Activated CD8-positive, alpha-beta memory T cell treated with anti-CD3 and anti-CD28 coated beads, Interleukin-2, amount 50 U/mL, for 1 hour (primary cell): ENCODE results near the gene ZRANB3.

ENCODE experiments used
- DNase-seq: peaks from one replicate; pipeline ENCODE4 v3.0.0-alpha.2; 2020; ENCODE audit errors: extremely low read depth

The ZRANB3 gene

DNA sequence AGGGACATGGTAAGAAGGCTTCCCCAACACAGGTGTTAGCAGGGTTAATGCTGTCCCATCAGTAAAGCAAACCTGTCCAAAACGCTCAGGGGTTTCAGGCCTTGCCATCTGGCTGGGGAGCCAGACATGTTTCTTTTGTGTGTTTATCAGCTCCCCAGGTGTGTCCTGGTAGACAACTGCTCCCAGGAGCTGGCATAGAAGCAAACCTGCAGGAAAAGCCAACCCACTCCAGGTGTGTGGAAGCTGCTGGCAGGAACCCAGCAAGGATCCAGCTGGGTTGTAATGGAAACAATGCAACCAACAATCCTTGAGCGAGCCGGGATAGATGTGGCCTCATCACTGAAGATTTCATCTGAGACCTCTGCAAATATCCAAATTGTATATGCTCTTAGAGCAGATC is 355.8 kb downstream of the ZRANB3 start:
- no peak for DNase-seq

DNA sequence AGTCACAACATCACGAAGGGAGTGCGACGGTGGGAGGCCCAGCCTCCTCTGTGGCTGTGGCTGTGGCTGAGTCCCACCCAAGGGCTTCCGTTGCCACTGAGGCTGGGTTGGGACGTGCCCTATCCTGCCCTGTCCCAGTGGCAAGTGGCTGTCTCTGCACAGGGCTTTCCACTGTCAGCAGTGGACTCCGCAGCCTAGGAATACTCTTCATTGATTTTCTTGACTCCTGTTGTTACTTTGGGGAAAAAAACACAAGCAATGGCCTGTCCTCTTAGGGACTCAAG is 356.3 kb downstream of the ZRANB3 start:
- no peak for DNase-seq

DNA sequence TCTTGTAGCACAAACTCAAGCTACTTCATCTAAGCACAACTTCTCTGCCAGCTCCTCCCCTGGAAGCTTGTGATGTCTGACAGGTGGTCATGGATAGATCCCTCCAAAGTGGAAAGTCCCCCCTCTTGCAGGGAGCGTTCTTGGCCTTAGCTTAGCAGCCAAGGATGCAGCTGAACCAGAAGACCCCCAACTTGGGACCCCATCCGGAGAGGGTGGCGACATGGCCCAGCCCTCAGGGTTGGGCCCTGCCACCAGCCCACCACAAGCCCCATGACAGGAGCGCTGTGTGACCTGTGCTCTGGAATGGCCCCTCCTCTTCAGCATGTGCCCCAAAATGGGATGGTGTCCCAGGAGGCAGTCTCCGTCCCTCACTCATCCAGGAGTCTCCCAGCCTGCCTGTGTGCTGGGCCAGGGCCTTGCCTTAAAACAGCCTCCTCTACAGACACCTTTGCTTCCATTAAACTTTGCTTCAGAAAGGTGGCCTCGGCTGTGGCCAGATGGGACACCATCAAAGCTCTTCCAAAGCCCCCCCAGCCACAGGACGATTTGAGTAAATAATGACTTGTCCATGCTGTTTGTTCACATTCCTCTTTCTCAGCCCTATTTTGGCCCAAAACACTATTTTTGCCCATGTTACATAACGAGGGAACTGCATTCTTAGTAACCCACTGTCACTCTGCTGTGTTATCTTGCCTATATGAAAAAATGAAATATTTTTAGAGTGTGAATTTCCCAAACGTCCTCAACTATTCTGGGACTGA is 356.8 kb downstream of the ZRANB3 start:
- no peak for DNase-seq

DNA sequence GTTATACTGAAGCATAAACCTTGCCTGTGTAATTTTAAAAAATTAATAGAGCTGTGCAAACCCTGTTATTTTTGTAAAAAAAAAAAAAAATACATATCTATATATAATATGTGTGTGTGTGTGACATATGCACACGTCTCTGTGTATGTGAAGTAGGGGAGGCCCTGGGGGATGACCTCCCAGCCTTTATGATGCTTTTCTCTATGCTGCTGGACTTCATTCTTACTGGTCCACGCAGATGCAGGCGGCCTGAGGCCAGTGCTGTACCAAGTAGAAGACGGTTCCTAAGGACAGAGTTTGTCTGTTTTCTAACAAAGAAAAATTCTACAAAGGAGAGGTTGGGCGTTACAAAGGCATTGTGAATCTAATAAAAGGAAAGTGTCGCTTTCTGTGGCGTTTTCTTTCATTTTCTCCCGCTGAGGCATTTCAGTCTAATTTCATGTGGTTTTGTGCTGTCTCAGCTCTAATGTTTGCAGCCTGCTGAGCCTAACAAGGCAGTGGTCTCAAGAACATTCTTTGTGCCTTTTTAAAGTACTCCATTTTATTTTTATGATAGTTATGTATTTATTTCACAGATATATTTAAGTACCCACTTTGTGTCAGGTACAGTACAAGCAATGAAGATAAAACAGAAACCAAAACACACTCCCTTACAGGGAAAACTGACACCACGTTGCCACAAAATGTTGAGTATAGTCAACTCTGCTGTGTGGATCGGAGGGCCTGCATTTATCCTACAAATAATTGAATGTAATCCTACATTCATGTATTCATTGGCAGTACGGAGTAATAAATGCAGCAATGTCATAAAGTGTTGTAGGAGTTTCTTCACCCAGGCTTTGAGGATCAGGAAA is 360.9 kb downstream of the ZRANB3 start:
- no peak for DNase-seq

DNA sequence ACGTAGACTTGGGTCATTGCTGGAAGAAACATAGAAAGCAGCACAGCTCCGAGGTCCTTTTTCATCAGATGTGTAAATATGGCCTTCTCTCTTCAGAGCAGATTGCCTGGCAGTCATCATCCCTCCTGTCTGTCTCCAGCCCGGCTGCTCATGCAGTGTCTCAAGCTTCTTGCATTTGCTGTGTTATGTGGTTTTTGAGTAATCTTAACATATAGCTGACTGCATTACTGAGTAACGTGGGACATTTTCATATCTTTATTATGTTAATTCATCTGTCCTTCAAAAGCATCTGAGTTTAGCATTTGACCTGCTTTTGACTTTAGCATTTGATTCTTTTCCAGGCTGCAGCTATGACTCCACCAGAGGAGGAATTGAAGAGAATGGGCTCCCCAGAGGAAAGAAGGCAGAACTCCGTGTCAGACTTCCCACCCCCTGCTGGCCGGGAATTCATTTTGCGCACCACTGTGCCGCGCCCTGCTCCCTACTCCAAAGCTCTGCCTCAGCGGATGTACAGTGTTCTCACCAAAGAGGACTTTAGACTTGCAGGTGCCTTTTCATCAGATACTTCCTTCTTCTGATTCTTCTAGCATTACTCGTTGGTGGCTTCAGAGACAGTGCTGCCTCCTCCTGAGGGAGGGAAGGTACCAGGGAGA is 362.7 kb downstream of the ZRANB3 start:
- no peak for DNase-seq

DNA sequence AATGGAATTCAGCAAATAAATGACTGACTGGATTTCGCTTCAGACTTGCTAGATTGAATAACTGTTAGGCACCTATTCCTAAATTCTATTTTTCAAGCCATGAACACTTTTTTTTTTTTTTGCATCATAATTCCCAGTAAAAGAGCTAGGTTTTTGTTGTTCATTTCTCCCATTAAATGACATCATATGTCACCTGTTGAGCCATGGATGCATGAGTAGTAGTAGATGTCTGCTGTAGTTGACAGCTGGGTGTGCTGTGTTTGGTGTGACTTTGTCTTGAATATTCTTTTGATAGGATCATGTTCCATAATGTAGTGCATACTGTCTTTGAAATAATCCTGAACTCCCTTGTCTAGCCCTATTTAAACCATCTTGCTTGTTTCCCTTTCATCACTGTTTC is 363.7 kb downstream of the ZRANB3 start:
- no peak for DNase-seq

DNA sequence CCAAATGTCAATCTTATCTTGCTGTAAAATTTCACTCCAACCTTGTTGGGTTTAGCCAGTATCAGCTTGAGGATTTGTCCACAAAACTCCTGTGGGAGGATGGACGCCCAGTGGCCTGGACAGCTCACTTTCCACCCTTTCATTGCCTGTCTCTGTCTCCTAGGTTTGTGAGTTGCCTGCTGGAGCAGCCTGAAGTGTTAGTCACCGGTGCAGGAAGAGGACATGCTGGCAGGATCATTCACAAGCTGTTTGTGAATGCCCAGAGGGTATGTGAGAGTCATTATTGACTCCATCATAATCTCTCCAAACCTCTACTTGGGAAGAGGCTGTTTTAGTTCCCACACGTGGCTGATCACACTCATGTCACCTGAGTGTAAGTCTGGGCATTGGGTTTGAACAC is 366.6 kb downstream of the ZRANB3 start:
- DNase-seq = no peak

DNA sequence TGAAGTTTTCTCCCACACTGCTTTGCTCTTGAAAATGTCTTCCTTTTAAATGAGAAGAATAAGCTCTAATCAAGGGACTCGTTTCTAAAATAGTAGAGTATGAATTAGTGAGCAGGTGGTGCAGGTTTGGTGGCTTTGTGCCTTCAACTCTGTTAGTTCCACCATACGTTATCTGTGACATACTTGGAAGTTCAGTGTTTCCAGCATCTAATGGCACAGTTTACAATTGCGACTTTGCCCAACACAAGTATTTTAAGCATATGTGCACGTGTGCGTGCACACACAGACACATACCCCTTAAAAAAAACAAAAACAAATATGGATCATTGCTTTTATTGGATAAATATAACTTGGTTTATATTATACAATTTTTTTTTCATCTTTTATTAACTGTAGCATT is 367.1 kb downstream of the ZRANB3 start:
- no peak for DNase-seq

DNA sequence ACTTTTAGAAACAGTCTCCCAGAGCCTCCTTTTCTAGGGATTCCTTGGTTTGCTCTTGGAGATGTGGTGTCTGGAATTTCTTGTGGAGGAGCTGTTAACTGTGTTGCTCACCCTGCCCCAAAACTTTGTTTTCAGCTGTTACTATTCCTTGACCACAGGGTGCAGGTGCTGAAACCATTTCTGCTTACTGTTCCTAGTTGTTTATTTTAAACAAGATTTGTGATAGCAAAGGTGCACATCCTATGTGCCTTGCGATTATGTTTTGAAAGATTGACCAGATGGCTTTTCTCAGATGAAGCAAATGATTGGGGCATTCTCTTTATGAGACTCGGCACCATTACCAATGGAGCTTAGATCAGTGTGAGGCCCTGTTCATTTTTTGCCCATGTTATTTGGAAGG is 367.7 kb downstream of the ZRANB3 start:
- no peak for DNase-seq

DNA sequence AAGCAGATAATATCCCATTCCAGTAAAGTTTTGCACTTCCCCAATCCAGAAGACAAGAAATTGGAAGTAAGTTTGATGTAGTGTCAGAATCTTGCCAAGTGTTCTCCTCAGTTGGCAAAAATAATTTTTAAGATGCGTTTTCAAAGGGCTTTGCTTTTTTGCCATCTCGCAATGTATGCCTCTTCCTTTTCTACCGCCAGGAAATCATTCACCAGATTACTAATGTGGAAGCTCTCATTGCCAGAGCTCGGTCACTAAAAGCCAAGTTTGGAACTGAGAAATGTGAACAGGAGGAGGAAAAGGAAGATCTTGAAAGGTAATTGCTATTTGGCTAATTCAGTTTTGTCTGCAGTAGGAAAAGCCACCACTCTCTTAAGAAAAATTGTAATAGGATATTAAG is 368.2 kb downstream of the ZRANB3 start:
- DNase-seq = no peak

DNA sequence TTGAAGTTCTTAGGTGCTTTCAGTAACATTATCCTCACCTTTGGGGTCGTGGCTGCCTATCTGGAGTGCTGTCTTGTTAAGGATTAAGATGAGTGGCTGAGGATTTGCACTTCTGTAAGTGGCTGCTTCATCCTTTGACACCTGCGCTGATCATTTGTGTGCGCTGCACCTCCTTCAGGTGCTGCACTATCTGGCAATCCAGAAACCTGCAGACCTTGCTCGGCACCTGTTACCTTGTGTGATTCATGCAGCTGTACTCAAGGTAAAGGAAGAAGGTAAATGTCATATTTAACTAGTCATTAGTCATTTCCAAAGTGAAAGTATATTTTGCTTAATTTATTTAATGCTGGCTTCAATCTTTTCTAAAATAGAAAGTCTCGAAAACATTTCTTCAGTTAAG is 368.6 kb downstream of the ZRANB3 start:
- DNase-seq = no peak

DNA sequence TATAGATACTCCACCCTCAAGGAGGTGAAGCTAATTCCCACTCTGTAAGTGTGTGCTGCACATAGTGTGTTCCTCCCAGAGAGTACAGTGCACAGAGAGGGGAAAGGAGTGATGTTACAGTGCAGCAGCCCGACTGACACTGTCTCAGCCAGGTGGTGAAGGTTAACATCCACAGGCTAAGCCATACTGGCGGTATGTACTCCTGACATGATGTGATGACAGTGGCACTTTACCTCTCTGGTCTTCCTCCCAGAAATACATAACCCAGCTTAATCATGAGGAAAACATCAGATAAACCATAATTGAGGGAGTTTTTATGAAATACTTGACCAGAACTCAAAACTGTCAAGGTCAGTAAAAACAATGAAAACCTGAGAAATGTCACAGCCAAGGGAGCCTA is 371.8 kb downstream of the ZRANB3 start:
- DNase-seq = no peak

DNA sequence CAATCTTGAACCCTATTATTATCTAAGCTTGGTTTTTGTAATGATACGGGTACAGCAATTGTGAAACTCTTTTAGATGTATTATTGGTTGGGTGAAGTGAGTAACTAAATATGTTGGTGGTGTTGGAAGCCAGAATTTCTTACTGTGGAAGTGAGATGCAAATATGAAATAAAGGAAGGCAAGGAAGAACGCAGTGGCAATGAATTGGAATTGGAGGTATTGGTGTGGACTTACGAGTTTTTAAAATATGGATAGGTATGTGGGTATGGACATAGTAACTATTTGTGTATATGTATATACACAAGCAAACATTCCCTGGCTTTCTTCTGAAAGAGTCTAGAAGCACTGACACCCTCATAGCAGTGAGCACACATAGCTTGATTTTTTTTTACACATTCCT is 373.2 kb downstream of the ZRANB3 start:
- no peak for DNase-seq

DNA sequence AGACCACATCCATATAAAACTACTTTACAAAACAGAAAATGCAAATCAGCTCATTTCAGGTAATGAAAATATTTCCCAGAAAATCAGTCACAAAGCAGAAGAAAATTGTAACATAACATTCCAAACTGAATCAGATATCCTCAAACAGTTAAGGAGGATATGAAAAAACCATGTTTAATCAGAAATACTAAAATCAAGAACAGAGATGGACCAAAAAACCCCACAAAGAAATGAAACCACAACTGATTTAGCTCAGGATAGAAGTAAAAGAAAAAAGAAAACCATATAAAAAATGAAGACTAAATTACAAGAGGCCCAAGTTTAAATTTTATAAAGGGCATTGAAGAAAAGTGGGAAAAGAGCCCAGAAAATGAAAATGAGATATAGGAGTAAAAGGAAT is 376.1 kb downstream of the ZRANB3 start:
- no peak for DNase-seq

DNA sequence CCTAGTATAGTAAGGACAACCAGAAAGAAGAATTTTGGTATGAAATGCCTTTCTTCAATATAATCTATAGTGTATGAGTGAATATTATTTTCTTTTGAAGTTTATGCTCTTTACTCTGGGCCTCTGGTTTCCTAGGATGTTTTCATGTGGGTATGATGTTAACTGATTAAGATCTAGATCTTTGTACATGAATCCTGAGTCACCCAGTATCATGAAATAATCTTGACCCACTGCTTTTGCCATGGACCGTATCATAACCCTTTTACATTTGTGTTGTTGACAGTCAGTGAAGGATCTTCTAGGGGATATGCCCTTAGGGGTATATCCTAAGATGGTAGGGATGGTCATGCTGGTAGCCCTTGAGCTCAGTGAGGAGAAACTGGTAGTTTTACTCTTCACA is 378.7 kb downstream of the ZRANB3 start:
- no peak for DNase-seq

DNA sequence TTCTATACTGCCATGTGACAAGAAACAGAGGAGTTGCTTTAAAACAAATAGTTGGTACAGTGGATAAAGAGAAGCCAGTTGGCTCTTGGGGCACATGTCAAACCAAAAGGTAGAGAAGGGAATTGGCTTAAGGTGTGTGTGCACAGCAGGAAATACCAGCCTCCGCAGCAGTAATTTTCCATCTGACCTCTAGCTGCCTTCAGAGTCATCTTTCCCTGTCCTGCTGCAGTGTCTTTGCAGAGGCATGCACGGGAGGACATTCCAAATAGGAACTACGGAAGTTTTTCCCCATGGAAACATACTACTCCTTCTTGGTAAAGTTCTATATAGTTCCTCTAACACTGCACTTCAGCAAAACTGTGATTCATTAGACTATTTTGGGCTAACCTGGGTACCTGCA is 379.4 kb downstream of the ZRANB3 start:
- DNase-seq = no peak

DNA sequence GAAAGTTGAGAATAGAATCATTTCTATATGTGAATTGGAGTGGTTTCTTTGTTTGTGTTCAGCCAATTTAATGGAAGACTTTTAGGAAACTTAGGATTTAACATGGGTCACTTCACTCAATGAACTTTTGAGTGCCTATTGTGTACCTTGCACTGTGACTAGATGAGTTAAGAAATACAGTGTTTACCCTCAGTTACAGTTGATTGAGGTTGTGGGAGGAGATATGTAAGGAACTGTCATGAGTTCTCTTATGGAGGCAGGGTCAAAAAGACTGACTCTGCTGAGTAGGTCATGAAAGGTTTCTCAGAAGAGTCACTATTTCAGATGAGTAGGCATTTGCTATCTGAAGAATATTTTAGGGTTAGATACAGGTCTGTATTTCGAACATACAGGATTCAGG is 380.3 kb downstream of the ZRANB3 start:
- DNase-seq = no peak

DNA sequence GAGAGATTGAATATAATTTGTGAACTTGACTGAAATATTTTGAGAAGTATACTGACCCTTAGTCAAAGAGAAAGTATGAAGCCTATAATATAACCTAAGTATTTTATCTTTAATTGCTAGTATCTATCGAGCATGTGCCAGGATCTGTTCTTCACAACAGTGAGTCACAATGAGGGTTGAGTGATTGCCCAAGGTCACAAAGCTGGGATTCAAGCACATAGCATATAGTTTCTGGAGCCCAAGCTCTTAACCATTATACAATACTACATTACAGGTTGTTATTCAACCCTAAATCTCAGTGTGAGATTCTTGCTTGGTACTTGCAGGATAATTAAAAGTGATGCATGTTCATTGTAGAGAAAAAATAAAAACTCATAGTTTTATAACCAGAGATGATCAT is 381.8 kb downstream of the ZRANB3 start:
- no peak for DNase-seq

DNA sequence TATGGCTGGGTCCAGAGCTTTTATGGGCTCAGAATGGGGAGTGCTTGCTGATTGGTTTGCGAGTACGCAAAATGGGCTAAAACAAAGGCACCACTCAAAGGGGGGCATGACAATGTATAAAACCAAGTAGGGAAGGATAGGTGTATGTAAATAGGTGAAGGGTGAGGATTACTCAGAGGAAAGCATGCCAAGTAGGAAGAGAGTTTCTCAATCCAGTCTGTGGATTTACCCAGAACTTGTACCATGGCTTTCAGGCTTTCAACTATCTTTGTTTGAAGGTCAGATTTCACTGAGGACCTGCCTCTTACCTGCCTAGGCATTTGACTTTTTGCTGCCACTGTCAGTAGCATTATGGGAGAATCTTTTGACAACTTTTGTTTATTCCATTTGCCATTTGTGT is 386.7 kb downstream of the ZRANB3 start:
- no peak for DNase-seq

DNA sequence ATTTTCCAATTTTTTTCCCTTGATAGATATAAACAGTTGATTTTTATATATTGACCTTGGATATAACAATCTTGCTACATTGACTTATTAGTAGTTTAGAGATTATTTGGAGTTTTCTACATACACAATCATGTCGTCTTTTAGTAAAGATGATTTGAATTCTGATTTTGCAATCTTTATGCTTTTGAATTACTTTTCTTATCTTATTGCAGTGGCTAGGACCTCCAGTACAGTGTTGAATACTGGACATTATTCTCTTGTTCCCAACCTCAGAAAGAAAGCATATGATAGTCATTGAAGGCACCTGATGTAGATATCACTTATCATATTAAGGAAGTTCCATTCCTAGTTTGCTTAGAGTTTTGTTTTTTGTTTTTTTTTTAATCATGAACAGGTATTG is 388.7 kb downstream of the ZRANB3 start:
- no peak for DNase-seq

DNA sequence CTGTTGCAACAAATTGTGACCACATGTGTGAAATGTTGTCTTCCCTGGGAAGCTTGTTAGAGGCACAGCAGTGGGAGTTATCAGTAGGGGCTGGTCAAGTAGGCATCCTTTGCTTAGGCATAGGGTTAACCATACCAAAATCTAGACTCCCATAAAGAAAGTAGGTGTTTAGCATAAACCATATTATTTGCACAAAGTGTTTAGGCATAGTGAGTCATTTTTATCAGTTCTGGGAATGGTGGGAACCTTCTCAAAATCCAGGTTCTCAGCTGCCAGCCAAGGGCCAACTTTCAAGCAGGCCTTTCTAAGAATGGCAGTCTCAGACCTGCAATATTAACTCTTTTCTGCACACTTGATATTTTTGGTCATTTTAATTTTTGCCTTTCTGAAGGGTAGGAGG is 390.4 kb downstream of the ZRANB3 start:
- DNase-seq = no peak

DNA sequence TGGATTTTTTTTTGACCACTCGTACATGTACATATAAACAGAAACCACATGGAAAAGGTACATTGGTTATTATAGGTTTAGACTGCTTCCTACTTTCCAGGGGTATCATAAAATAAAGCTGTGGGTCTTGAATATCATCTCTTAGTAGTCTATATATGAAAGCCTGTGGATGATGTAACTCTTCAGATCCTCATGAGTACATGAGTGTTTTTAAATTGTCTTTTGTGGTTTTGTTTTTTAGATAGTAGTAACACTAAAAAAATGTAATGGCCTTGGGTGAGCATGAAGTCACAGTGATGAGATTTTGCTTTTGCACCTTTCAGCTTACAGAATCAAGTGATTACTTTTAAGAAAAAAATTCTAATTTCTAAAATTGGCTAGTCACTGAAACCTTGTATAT is 398.7 kb downstream of the ZRANB3 start:
- DNase-seq = no peak

DNA sequence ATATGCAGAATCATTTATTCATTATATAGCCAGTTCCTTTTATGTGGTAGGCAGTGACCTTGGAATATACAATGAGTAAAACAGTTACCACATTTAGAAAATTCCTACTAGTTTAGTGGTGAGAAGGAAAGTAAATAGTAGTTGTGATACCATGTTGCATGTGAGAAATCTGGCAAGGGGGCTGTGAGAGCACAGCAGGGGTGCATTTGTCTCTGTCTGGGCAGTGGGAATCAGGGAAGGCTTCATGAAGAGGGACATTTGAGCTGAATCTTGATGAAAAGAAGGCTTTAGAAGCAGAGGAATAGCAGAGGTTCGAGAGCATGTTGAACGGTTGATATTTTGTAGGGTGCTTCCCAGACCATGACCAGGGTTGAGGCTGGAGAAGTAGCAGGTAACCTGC is 400.3 kb downstream of the ZRANB3 start:
- no peak for DNase-seq
